Measurements from ENCODE around the gene TLE2. TPM values are rescaled to one million over a fixed set of nuclear protein-coding genes. Genes with fewer than 3 reads are reported as not detected.

The TLE2 gene
- total RNA-seq, 1 experiment from 2014 or later: 3.1 TPM

- Histone ChIP-seq H3K23me2 (ENCODE audit: insufficient read length, low read depth, low read length, poor library complexity, severe bottlenecking) (no peaks in the 10 kb centered on the region), H3K27ac (ENCODE audit: insufficient read length, low read depth, low read length) (no peak overlapping the region)
Measured at GRCh38 chr19:2969104-2969504, 60.0 kb downstream of the TLE2 start.

More at GRCh38 chr19:2969104-2969504, 60.0 kb downstream of the TLE2 start:
- H2BK15ac ChIP-seq (ENCODE audit: low read depth, low read length): no peak overlapping the region
- no peak for DNase-seq
- H3K27me3 ChIP-seq (ENCODE audit: insufficient read depth, low read length): no peaks in the 10 kb centered on the region
- H2AK5ac ChIP-seq (ENCODE audit: insufficient read length, low read length): no peak overlapping the region
- H4K91ac ChIP-seq (ENCODE audit: insufficient read length, low read depth, low read length): no peak overlapping the region
- H3K27ac Mint-ChIP-seq: peak overlapping the region in 1 of 3 experiments; percentile 71; a peak in 1 of 7 replicates
- no peak overlapping the region for H3K4me2 ChIP-seq (ENCODE audit: insufficient read depth, insufficient read length, low read length)
- no peak overlapping the region for H2BK20ac ChIP-seq (ENCODE audit: low read depth, low read length, poor library complexity, severe bottlenecking)
- no peaks in the 10 kb centered on the region for H4K20me1 ChIP-seq (ENCODE audit: control insufficient read depth, insufficient read depth, insufficient read length)
- no peak overlapping the region for H3K4me3 Mint-ChIP-seq
- no peak overlapping the region for H4K8ac ChIP-seq (replicated peaks; ENCODE audit: insufficient read length, low read depth, low read length)
- TF ChIP-seq CTCF (conservative IDR thresholded peaks at IDR 0.05): no peak
- H2BK120ac ChIP-seq (ENCODE audit: low read depth, low read length, poor library complexity, severe bottlenecking): no peak overlapping the region
- H3K36me3 Mint-ChIP-seq (ENCODE audit: insufficient read depth in 1 of 3, low read depth in 3 of 3): no peaks in the 10 kb centered on the region
- no peak overlapping the region for H3K23ac ChIP-seq (ENCODE audit: insufficient read length, low read depth, low read length)
- H3T11ph ChIP-seq (ENCODE audit: low read length): no peak overlapping the region
- H3K56ac ChIP-seq (ENCODE audit: insufficient read length, low read depth, low read length): no peak overlapping the region
- peaks cover 2% of the 10 kb centered on the region in 2 experiments; a peak in 1 of 4 replicates for H3K4me1 Mint-ChIP-seq
- H3K9me3 Mint-ChIP-seq: peaks cover 1 to 2% of the 10 kb centered on the region in 2 experiments; a peak in 3 of 5 replicates
- no peak overlapping the region for H3K18ac ChIP-seq (ENCODE audit: insufficient read length, low read depth, low read length)
- H3K9ac ChIP-seq (ENCODE audit: extremely low read depth, insufficient read length, low read length): no peak overlapping the region
- H3K14ac ChIP-seq (ENCODE audit: insufficient read depth, low read length): no peak overlapping the region
- no peak overlapping the region for H4K5ac ChIP-seq (ENCODE audit: insufficient read length, low read depth, low read length)
- no peaks in the 10 kb centered on the region for H3K4me1 ChIP-seq (ENCODE audit: insufficient read depth, low read length)
- no peak overlapping the region for H3K4ac ChIP-seq (ENCODE audit: low read depth, low read length)
- no peak overlapping the region for H2BK12ac ChIP-seq (ENCODE audit: insufficient read length, low read depth, low read length)
- no peak overlapping the region for H2BK5ac ChIP-seq (ENCODE audit: insufficient read length, low read length)
- no peak overlapping the region for H2AFZ ChIP-seq (ENCODE audit: low read length)
- H3K79me1 ChIP-seq (ENCODE audit: insufficient read depth, low read depth, low read length, poor library complexity, severe bottlenecking): no peaks in the 10 kb centered on the region
- no peaks in the 10 kb centered on the region for H3K9me3 ChIP-seq (ENCODE audit: control insufficient read depth, low read depth, low read length)
- no peaks in the 10 kb centered on the region for H3K79me2 ChIP-seq (ENCODE audit: insufficient read depth, low read length)
- peaks cover 19% of the 10 kb centered on the region for H3K27me3 Mint-ChIP-seq (ENCODE audit: low read depth)
- no CpG with 5 or more reads among the region's 5 CpGs for WGBS (ENCODE audit: extremely low coverage, insufficient read length, low lambda C conversion rate)

Data from H9 (cell line).